Gastrocnemius medialis (tissue), 4 donors: ENCODE data around the gene COL10A1. TPM values are rescaled to one million over a fixed set of nuclear protein-coding genes. Genes with fewer than 3 reads are reported as not detected.

Experiments used
- ATAC-seq, 2 donors: fragments of 150-250 bp; one replicate each; pipeline ENCODE4 v1.9.1; 2016
- DNase-seq, 2 donors: peaks; one replicate each; pipeline ENCODE4 v3.0.0-alpha.2; 2019
- H3K27ac ChIP-seq, 4 donors: fragments of 200-600 bp; sonication (generic); 1 replicate in 1 of 4; 2 replicates in 3 of 4; pipeline ENCODE4 v1.5.1; 2016 to 2018; ENCODE audit warnings: mild to moderate bottlenecking in 2 of 4, moderate library complexity in 1 of 4
- H3K27me3 ChIP-seq, 3 donors: fragments of 200-600 bp; sonication (generic) in 2 of 3; 1 replicate in 1 of 3; 2 replicates in 2 of 3; pipeline versions ENCODE4 v1.5.1 to v1.6.0; 2016 to 2019; ENCODE audit warnings: mild to moderate bottlenecking in 1 of 3, moderate library complexity in 1 of 3
- H3K36me3 ChIP-seq, 2 donors: fragments of 200-600 bp; sonication (generic) in 1 of 2; one replicate each; pipeline ENCODE4 v1.5.1; 2017 to 2018
- H3K4me1 ChIP-seq, 2 donors: fragments of 200-600 bp; sonication (generic) in 1 of 2; one replicate each; pipeline ENCODE4 v1.5.1; 2016 to 2017; ENCODE audit warnings: mild to moderate bottlenecking in 2 of 2
- H3K4me3 ChIP-seq, 4 donors: fragments of 200-600 bp; sonication (generic) in 3 of 4; 1 replicate in 1 of 4; 2 replicates in 3 of 4; pipeline ENCODE4 v1.5.1; 2016 to 2019; ENCODE audit warnings: mild to moderate bottlenecking in 2 of 4
- H3K9me3 ChIP-seq, 3 donors: fragments of 200-600 bp; sonication (generic) in 2 of 3; 1 replicate in 1 of 3; 2 replicates in 2 of 3; pipeline ENCODE4 v1.5.1; 2016 to 2019
- CTCF ChIP-seq, 5 experiments: fragments of 450-650 bp in 3 of 5; fragments of 200-600 bp in 2 of 5; sonication (generic) in 2 of 5; IDR thresholded peaks in 4 of 5; conservative IDR thresholded peaks in 1 of 5; 1 replicate in 4 of 5; 2 replicates in 1 of 5; pipeline ENCODE4 v1.5.1; 2016 to 2019; ENCODE audit warnings: antibody characterized with exemption in 5 of 5, mild to moderate bottlenecking in 3 of 5, moderate library complexity in 3 of 5
- POLR2A ChIP-seq, 2 donors: fragments of 450-650 bp; IDR thresholded peaks; one replicate each; pipeline ENCODE4 v1.6.1; 2017; ENCODE audit warnings: antibody characterized with exemption in 2 of 2, mild to moderate bottlenecking in 2 of 2, moderate library complexity in 2 of 2
- in situ Hi-C, 4 donors: fragments of 200-750 bp; cut with MboI; loops; one replicate each; pipeline versions ENCODE4 v1.15.0 to v1.8.0; 2017; ENCODE audit warnings: low sequenced_read_pairs in 4 of 4
- intact Hi-C: fragments of 100-400 bp; cut with DNase I; formaldehyde crosslinking; loops from one replicate; pipeline ENCODE4 v1.15.1; 2023; ENCODE audit warnings: low total_unique reads
- total RNA-seq, 4 donors: library from RNA; depleted of rRNA; stranded (reverse); fragments of >200 nt; gene quantifications; one replicate each; pipeline versions ENCODE4 v1.1.0 to v1.2.3, GENCODE V29; 2016

The COL10A1 gene
- total RNA-seq, 4 donors from 2014 or later = not detected

- intact Hi-C loops = no loop called here
- ATAC-seq (no peak), DNase-seq (no peak)
- in situ Hi-C loops = no loop called here
- no peak overlapping the region for H3K4me3 ChIP-seq
- no peaks in the 10 kb centered on the region for H3K9me3 ChIP-seq
- no peaks in the 10 kb centered on the region for H3K4me1 ChIP-seq
- H3K36me3 ChIP-seq = peaks cover 0 to 33% of the 10 kb centered on the region in 2 donors
- TF ChIP-seq POLR2A (IDR thresholded peaks at IDR 0.05) = no peak
- no peak for TF ChIP-seq CTCF (IDR thresholded peaks at IDR 0.05 in 4 of 5, conservative IDR thresholded peaks at IDR 0.05 in 1 of 5)
- no peak overlapping the region for H3K27ac ChIP-seq
- H3K27me3 ChIP-seq = no peaks in the 10 kb centered on the region
Observed at GRCh38 chr6:116120430-116120829, 5.5 kb downstream of the COL10A1 start.

- H3K36me3 ChIP-seq = peaks cover 0 to 51% of the 10 kb centered on the region in 2 donors
- TF ChIP-seq CTCF (IDR thresholded peaks at IDR 0.05 in 4 of 5, conservative IDR thresholded peaks at IDR 0.05 in 1 of 5) = no peak
- no peak for TF ChIP-seq POLR2A (IDR thresholded peaks at IDR 0.05)
- DNase-seq (no peak), ATAC-seq (no peak)
- H3K4me1 ChIP-seq = no peaks in the 10 kb centered on the region
- H3K27ac ChIP-seq = no peak overlapping the region
- no peaks in the 10 kb centered on the region for H3K9me3 ChIP-seq
- no peaks in the 10 kb centered on the region for H3K27me3 ChIP-seq
- intact Hi-C loops (no loop called here), in situ Hi-C loops (no loop called here)
- H3K4me3 ChIP-seq = no peak overlapping the region
Observed at GRCh38 chr6:116118608-116119007, 7.3 kb downstream of the COL10A1 start.

- Histone ChIP-seq H3K27me3 (no peaks in the 10 kb centered on the region), H3K4me1 (no peaks in the 10 kb centered on the region), H3K4me3 (no peak overlapping the region), H3K36me3 (peaks cover 0 to 79% of the 10 kb centered on the region in 2 donors), H3K27ac (no peak overlapping the region), H3K9me3 (no peaks in the 10 kb centered on the region)
- no peak for ATAC-seq
- intact Hi-C loops = no loop called here
- no peak for DNase-seq
- in situ Hi-C loops = no loop called here
- TF ChIP-seq POLR2A (IDR thresholded peaks at IDR 0.05) = no peak
- no peak for TF ChIP-seq CTCF (IDR thresholded peaks at IDR 0.05 in 4 of 5, conservative IDR thresholded peaks at IDR 0.05 in 1 of 5)
Observed at GRCh38 chr6:116115781-116116180, 10.2 kb downstream of the COL10A1 start.

GRCh38 chr6:116113386-116113785, 12.5 kb downstream of the COL10A1 start:
- Histone ChIP-seq H3K27ac (no peak overlapping the region), H3K4me3 (no peak overlapping the region), H3K36me3 (peaks cover 0 to 97% of the 10 kb centered on the region in 2 donors), H3K27me3 (no peaks in the 10 kb centered on the region), H3K9me3 (no peaks in the 10 kb centered on the region), H3K4me1 (no peaks in the 10 kb centered on the region)
- DNase-seq (no peak), ATAC-seq (no peak)
- in situ Hi-C loops = no loop called here
- intact Hi-C loops = no loop called here
- TF ChIP-seq POLR2A (IDR thresholded peaks at IDR 0.05) (no peak), CTCF (IDR thresholded peaks at IDR 0.05 in 4 of 5, conservative IDR thresholded peaks at IDR 0.05 in 1 of 5) (no peak)
